CD4-positive, alpha-beta T cell (primary cell): ENCODE data around the gene ACSM2B. TPM values are rescaled to one million over a fixed set of nuclear protein-coding genes. Genes with fewer than 3 reads are reported as not detected.

Experiments
- ATAC-seq: fragments of 200-7000 bp; cut with Tn5 transposase; one replicate; pipeline ENCODE4 v1.10.0; 2022; ENCODE audit warnings: mild to moderate bottlenecking; ENCODE audit not compliant: poor library complexity
- CTCF ChIA-PET: fragments of 350-600 bp; sonication (Branson Sonifier 250); formaldehyde crosslinking; loops from one replicate; lab custom pipeline; 2021; ENCODE audit warnings: antibody characterized with exemption, inconsistent platforms; lab: Charles Lee
- POLR2A ChIA-PET: fragments of 350-600 bp; sonication (Branson Sonifier 250); formaldehyde crosslinking; loops from one replicate; lab custom pipeline; 2021; ENCODE audit warnings: antibody characterized with exemption, inconsistent platforms; lab: Charles Lee
- DNase-seq, 14 experiments: peaks; one replicate each; pipeline ENCODE4 v3.0.0-alpha.2; 2013 to 2020; ENCODE audit warnings: mixed read lengths in 2 of 14
- H3K27ac ChIP-seq, 2 donors: one replicate each; pipeline versions ENCODE4 v1.5.1 to v1.7.0; 2013; ENCODE audit warnings: low read length in 2 of 2, low read depth in 1 of 2, mild to moderate bottlenecking in 1 of 2
- H3K27me3 ChIP-seq, 2 experiments: 1 replicate in 1 of 2; 2 replicates in 1 of 2; pipeline versions ENCODE4 v1.6.1 to v1.7.0; 2013; ENCODE audit warnings: low read length in 2 of 2, control low read depth in 1 of 2, mild to moderate bottlenecking in 1 of 2, moderate library complexity in 1 of 2; ENCODE audit not compliant: insufficient read depth in 2 of 2, control insufficient read depth in 1 of 2
- H3K36me3 ChIP-seq: one replicate; pipeline ENCODE4 v1.6.1; 2013; ENCODE audit warnings: low read length, control low read depth; ENCODE audit not compliant: insufficient read depth
- H3K4me1 ChIP-seq: one replicate; pipeline ENCODE4 v1.6.1; 2013; ENCODE audit warnings: low read length, control low read depth; ENCODE audit not compliant: insufficient read depth
- H3K4me3 ChIP-seq: one replicate; pipeline ENCODE4 v1.5.1; 2013; ENCODE audit warnings: mild to moderate bottlenecking, low read length, moderate library complexity
- H3K9me3 ChIP-seq, 2 experiments: 1 replicate in 1 of 2; 2 replicates in 1 of 2; pipeline versions ENCODE4 v1.6.1 to v1.7.0; 2013; ENCODE audit warnings: low read length in 2 of 2, mild to moderate bottlenecking in 2 of 2, control low read depth in 1 of 2, moderate library complexity in 1 of 2; ENCODE audit not compliant: control insufficient read depth in 1 of 2, insufficient read depth in 1 of 2
- H3K27ac Mint-ChIP-seq: one replicate; pipeline ENCODE4 v1.8.0; 2020; ENCODE audit warnings: mixed read lengths
- H3K27me3 Mint-ChIP-seq: one replicate; pipeline ENCODE4 v1.8.0; 2021; ENCODE audit warnings: mixed read lengths
- H3K36me3 Mint-ChIP-seq: one replicate; pipeline ENCODE4 v1.8.0; 2021; ENCODE audit warnings: low read depth, mixed read lengths
- H3K4me1 Mint-ChIP-seq: one replicate; pipeline ENCODE4 v1.8.0; 2021; ENCODE audit warnings: low read depth, mixed read lengths
- H3K4me3 Mint-ChIP-seq: one replicate; pipeline ENCODE4 v1.8.0; 2020; ENCODE audit warnings: mild to moderate bottlenecking, mixed read lengths
- H3K9me3 Mint-ChIP-seq: one replicate; pipeline ENCODE4 v1.8.0; 2020; ENCODE audit warnings: mixed read lengths
- CTCF ChIP-seq: fragments of 200-600 bp; IDR thresholded peaks from one replicate; pipeline ENCODE4 v1.8.0; 2022; ENCODE audit warnings: antibody characterized with exemption, mild to moderate bottlenecking
- intact Hi-C, 2 experiments: fragments of 100-400 bp; cut with DNase I in 1 of 2; cut with micrococcal nuclease in 1 of 2; formaldehyde crosslinking; loops; one replicate each; pipeline versions ENCODE4 v1.15.1 to v1.9.0; 2023 to 2025; cut with DNase I, micrococcal nuclease
- total RNA-seq, 174 experiments: library from RNA in 2 of 174; stranded (reverse) in 2 of 174; gene quantifications; one replicate each; pipeline ENCODE4 v1.2.3 and lab custom pipeline; 2021 to 2026

The ACSM2B gene
- total RNA-seq, 2 experiments from 2014 or later: not detected

GRCh38 chr16:20620003-20620402 is 43.8 kb upstream of the ACSM2B start:
- ChIA-PET CTCF (no interaction called here), POLR2A (no interaction called here)
- H3K9me3 Mint-ChIP-seq: no peaks in the 10 kb centered on the region
- H3K27me3 Mint-ChIP-seq: peaks cover 3% of the 10 kb centered on the region
- H3K27ac Mint-ChIP-seq: no peak overlapping the region
- H3K4me3 Mint-ChIP-seq: no peak overlapping the region
- Histone ChIP-seq H3K4me1 (no peaks in the 10 kb centered on the region), H3K27me3 (no peaks in the 10 kb centered on the region), H3K36me3 (no peaks in the 10 kb centered on the region), H3K9me3 (no peaks in the 10 kb centered on the region), H3K4me3 (no peak overlapping the region), H3K27ac (no peak overlapping the region)
- DNase-seq (no peak), ATAC-seq (no peak)
- TF ChIP-seq CTCF: no peak
- intact Hi-C loops: no loop called here
- no peaks in the 10 kb centered on the region for H3K36me3 Mint-ChIP-seq
- no peaks in the 10 kb centered on the region for H3K4me1 Mint-ChIP-seq

- POLR2A ChIA-PET: no interaction called here
- Mint-ChIP-seq H3K4me1 (no peaks in the 10 kb centered on the region), H3K9me3 (no peaks in the 10 kb centered on the region), H3K36me3 (no peaks in the 10 kb centered on the region), H3K27me3 (peaks cover 10% of the 10 kb centered on the region), H3K27ac (no peak overlapping the region), H3K4me3 (no peak overlapping the region)
- intact Hi-C loops: no loop called here
- Histone ChIP-seq H3K4me3 (no peak overlapping the region), H3K27me3 (peaks cover 0 to 6% of the 10 kb centered on the region in 2 experiments), H3K9me3 (peaks cover 0 to 5% of the 10 kb centered on the region in 2 experiments), H3K36me3 (no peaks in the 10 kb centered on the region), H3K4me1 (no peaks in the 10 kb centered on the region), H3K27ac (no peak overlapping the region)
- TF ChIP-seq CTCF: no peak
- ATAC-seq (no peak), DNase-seq (no peak)
- CTCF ChIA-PET: no interaction called here
These were observed 41.1 kb upstream of the ACSM2B start for GRCh38 chr16:20617271-20617670.

GRCh38 chr16:20614186-20615141 is 38.3 kb upstream of the ACSM2B start:
- H3K9me3 Mint-ChIP-seq: no peaks in the 10 kb centered on the region
- CTCF ChIA-PET: no interaction called here

More at GRCh38 chr16:20614186-20615141, 38.3 kb upstream of the ACSM2B start:
- Mint-ChIP-seq H3K4me3 (no peak overlapping the region), H3K27me3 (peaks cover 31% of the 10 kb centered on the region), H3K4me1 (no peaks in the 10 kb centered on the region), H3K27ac (no peak overlapping the region), H3K36me3 (no peaks in the 10 kb centered on the region)
- no peak overlapping the region for H3K27ac ChIP-seq
- no peak overlapping the region for H3K4me3 ChIP-seq
- peaks cover 0 to 12% of the 10 kb centered on the region in 2 experiments for H3K27me3 ChIP-seq
- H3K9me3 ChIP-seq: peaks cover 0 to 27% of the 10 kb centered on the region in 2 experiments
- TF ChIP-seq CTCF: no peak
- intact Hi-C loops: no loop called here
- H3K4me1 ChIP-seq: no peaks in the 10 kb centered on the region
- no peaks in the 10 kb centered on the region for H3K36me3 ChIP-seq
- DNase-seq: no peak
- POLR2A ChIA-PET: no interaction called here
- ATAC-seq: no peak
